Limb (tissue), 2 donors: ENCODE data around the gene FFAR1.

Experiments
- DNase-seq, 2 donors: peaks; one replicate each; pipeline ENCODE4 v3.0.0-alpha.2; 2016; ENCODE audit errors: extremely low spot score in 2 of 2

The FFAR1 gene

GRCh38 chr19:35347171-35347929 is at the start of gene FFAR1:
Gene FFAR1, plus strand, starts transcription at chr19:35347902. Its CDS starts 3,650 bp downstream, at chr19:35351552.
- no peak for DNase-seq

- DNase-seq: no peak
These were observed 49.8 kb upstream of the FFAR1 start for GRCh38 chr19:35297922-35298321.

- DNase-seq: no peak
These were observed 49.1 kb upstream of the FFAR1 start for GRCh38 chr19:35298561-35298972.

GRCh38 chr19:35299523-35300338 is 48.0 kb upstream of the FFAR1 start:
- DNase-seq: no peak

- no peak for DNase-seq
These were observed 47.4 kb upstream of the FFAR1 start for GRCh38 chr19:35300339-35300649.

- no peak for DNase-seq
These were observed 45.7 kb upstream of the FFAR1 start for GRCh38 chr19:35301961-35302360.

- no peak for DNase-seq
These were observed 45.3 kb upstream of the FFAR1 start for GRCh38 chr19:35302446-35302845.

GRCh38 chr19:35303357-35303915 is 44.3 kb upstream of the FFAR1 start:
- no peak for DNase-seq

GRCh38 chr19:35304036-35304435 is 43.7 kb upstream of the FFAR1 start:
- no peak for DNase-seq

GRCh38 chr19:35305181-35305580 is 42.5 kb upstream of the FFAR1 start:
- no peak for DNase-seq

- no peak for DNase-seq
These were observed 41.0 kb upstream of the FFAR1 start for GRCh38 chr19:35306473-35307246.

GRCh38 chr19:35307931-35308330 is 39.8 kb upstream of the FFAR1 start:
- peak; percentile 27 to 64 for DNase-seq

- DNase-seq: no peak
These were observed 38.8 kb upstream of the FFAR1 start for GRCh38 chr19:35308910-35309309.

GRCh38 chr19:35309481-35310279 is 38.0 kb upstream of the FFAR1 start:
- DNase-seq: peak; percentile 27 to 63

- no peak for DNase-seq
These were observed 37.4 kb upstream of the FFAR1 start for GRCh38 chr19:35310331-35310730.

GRCh38 chr19:35310811-35311465 is 36.8 kb upstream of the FFAR1 start:
- no peak for DNase-seq

- DNase-seq: no peak
These were observed 35.6 kb upstream of the FFAR1 start for GRCh38 chr19:35311901-35312665.

- DNase-seq: peak in 1 of 2 donors; percentile 22
These were observed 34.1 kb upstream of the FFAR1 start for GRCh38 chr19:35313587-35313986.

GRCh38 chr19:35314031-35314430 is 33.7 kb upstream of the FFAR1 start:
- no peak for DNase-seq
